NT2/D1 (cell line): ENCODE measurements around the gene GPR39.
A peak's percentile ranks its signal among the peaks of the same experiment; 100 is the strongest.

Experiments
- DNase-seq: peaks from one replicate; pipeline ENCODE4 v3.0.0-alpha.2; 2011; ENCODE audit warnings: low read depth, low spot score
- H3K27me3 ChIP-seq: 2 replicates; pipeline ENCODE4 v1.6.0; 2011; ENCODE audit warnings: mild to moderate bottlenecking; ENCODE audit not compliant: insufficient read length, insufficient read depth
- H3K36me3 ChIP-seq: 2 replicates; pipeline ENCODE4 v1.6.1; 2011; ENCODE audit warnings: mild to moderate bottlenecking, low read length, mixed read lengths; ENCODE audit not compliant: insufficient read depth, insufficient read length
- H3K4me1 ChIP-seq: 2 replicates; pipeline ENCODE4 v1.5.1; 2011; ENCODE audit not compliant: insufficient read depth, insufficient read length
- H3K4me3 ChIP-seq: 2 replicates; pipeline ENCODE4 v1.5.1; 2011; ENCODE audit warnings: low read depth; ENCODE audit not compliant: insufficient read length
- H3K9ac ChIP-seq: 2 replicates; pipeline ENCODE4 v1.6.0; 2011; ENCODE audit warnings: low read depth; ENCODE audit not compliant: insufficient read length
- H3K9me3 ChIP-seq: 2 replicates; pipeline ENCODE4 v1.5.1; 2011; ENCODE audit warnings: mild to moderate bottlenecking, low read length; ENCODE audit not compliant: insufficient read depth
- SUZ12 ChIP-seq: IDR thresholded peaks from 2 replicates; pipeline ENCODE4 v1.6.1; 2011; ENCODE audit not compliant: insufficient read length, insufficient read depth; ENCODE audit errors: extremely low read depth
- YY1 ChIP-seq: IDR thresholded peaks from 2 replicates; pipeline ENCODE4 v1.6.1; 2011; ENCODE audit not compliant: insufficient read length, insufficient read depth
- ZNF274 ChIP-seq: IDR thresholded peaks from 2 replicates; pipeline ENCODE4 v1.6.1; 2011; ENCODE audit warnings: mild to moderate bottlenecking, low read depth, low read length

The GPR39 gene

DNA sequence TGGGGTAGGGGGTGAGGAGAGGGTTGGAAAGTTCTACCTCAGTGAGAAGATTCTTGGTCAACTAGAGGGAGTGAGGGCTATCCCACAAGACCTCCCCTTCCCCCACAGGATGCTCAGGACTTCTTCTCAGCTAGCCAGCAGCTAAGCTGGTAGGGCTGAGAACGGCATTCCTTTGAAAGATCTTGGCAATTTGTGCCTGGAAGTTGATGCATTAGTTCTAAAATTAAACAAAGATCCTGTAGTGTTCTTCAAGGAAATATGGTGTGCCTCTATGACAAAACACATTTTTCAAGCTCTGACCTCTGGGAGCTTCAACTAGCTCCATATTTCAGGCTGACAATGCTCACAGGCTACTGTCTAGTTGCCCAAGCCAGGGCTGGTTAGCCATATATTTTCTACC, 251.1 kb downstream of the GPR39 start:
- no peak overlapping the region for H3K4me3 ChIP-seq
- TF ChIP-seq ZNF274: no peak
- no peak for TF ChIP-seq SUZ12
- no peak for TF ChIP-seq YY1
- H3K4me1 ChIP-seq: no peaks in the 10 kb centered on the region
- peaks cover 7% of the 10 kb centered on the region for H3K27me3 ChIP-seq
- no peak overlapping the region for H3K9ac ChIP-seq
- no peaks in the 10 kb centered on the region for H3K9me3 ChIP-seq
- H3K36me3 ChIP-seq: peaks cover 49% of the 10 kb centered on the region
- no peak for DNase-seq

DNA sequence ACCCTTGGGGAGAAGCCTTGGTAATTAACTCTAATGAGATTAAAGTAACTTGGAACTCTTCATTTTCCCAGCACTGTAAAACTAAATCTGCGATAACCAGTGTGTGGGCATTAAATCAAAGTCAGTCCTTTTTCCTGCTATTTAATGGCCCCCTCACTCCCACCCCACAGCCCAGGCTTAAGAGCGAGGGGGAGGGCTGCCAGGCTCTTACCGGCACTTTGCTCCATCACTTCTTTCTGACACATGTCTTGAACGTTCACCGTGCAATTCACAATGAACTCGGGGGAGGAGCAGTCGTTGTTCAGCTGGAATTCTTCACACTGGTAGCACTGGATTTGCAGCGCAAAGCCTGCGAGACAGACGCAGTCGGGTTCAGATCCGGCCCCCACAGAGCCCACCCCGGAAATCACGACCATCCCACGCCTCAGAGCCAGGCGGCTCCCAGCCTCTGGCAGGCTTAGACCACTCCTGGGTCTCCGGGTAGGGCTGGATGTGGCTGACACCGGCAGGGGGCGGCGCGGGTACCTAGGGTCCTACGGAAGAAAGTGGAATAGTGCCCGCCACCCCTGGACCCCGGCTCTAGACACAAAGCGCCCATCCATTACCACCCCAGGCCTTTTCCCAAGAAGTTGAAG, 251.7 kb downstream of the GPR39 start:
- Histone ChIP-seq H3K27me3 (peaks cover 7% of the 10 kb centered on the region), H3K4me1 (no peaks in the 10 kb centered on the region), H3K36me3 (peaks cover 46% of the 10 kb centered on the region), H3K9ac (peak overlapping the region; percentile 6), H3K9me3 (no peaks in the 10 kb centered on the region), H3K4me3 (peak overlapping the region; percentile 90)
- DNase-seq: no peak
- TF ChIP-seq YY1 (no peak), SUZ12 (no peak), ZNF274 (no peak)

DNA sequence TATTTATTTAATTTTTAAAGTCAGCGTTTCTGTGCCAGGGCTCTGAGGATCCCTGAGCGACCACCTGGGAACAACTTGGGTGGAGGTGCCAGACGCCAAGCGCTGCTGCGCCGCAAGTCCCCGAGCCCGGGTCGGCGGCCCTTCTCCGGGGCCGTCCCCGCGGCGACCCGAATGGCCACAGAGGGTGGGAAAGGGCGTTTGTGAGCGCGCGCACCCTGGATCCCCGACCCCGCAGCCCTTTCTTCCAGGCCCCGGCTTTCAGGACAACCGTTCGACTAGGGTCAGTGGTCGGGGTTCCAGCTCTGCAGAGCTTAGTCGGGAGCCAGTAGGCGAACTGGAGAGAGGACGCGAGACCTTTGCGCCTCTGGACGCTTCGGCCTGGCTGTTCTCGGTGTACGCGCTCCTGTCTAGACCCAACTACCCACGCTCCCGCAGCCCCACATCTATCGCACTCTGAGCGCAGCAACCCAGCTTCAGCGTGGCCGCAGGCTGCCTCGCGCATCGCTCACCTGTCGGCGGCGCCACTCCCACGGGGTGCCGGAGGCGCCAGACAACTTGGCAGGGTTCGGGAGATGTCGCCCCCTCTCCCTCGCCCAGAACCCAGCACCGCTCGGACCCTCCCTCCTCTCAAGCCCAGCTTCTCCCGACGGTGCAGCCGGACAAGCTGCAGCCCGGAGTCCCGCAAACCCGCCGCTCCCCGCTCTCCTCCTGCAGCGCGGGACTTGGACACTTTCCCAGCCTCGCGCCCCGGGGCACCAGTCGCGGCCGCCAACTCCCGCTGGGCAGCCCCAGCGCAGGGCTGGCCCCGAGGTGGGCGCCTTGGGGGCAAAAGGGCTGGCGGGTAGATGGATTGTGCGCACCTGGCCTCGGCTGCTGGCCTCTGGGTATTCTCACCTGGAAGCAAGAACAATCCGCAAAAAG, 252.6 kb downstream of the GPR39 start:
- H3K4me1 ChIP-seq: no peaks in the 10 kb centered on the region
- peak overlapping the region; percentile 90 for H3K4me3 ChIP-seq
- DNase-seq: no peak
- no peaks in the 10 kb centered on the region for H3K9me3 ChIP-seq
- TF ChIP-seq ZNF274: no peak
- no peak for TF ChIP-seq YY1
- TF ChIP-seq SUZ12: no peak
- H3K36me3 ChIP-seq: peaks cover 41% of the 10 kb centered on the region
- H3K27me3 ChIP-seq: peaks cover 7% of the 10 kb centered on the region
- H3K9ac ChIP-seq: peak overlapping the region; percentile 95

DNA sequence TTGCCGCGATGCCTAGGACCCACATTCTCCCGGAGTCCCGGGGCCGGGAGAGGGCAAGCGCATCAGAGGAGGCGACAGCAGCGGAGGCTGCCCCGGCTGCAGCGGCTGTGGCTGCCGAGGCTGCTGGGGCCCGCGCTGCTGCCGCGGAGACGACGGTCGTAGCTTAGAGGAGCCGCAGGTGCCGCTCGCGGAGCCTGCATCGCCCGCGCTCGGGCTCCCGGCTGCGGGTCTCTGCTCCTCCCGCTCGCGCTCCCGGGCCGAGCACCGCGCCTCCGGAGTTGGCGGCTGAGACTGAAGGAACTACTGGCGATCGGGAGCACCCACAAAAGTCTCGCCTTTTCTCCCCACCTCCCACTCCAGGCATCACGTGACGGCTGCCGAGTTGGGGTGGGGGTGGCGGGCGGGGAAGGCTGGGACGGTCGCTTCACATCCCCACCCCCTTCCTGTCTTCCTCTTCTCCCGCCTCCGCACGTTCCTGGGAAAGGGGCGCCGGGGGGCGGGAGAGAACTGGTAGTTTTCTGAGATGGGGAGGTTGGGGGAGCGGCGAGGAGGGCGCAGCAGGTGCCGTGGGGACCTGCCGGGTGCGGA, 253.4 kb downstream of the GPR39 start, which contains the start of gene LYPD1:
Gene LYPD1 (minus strand): TSS at position 298 of the 588 bp plus-strand sequence. CDS start 273 bp downstream, at position 25.
- H3K4me3 ChIP-seq: peak within 1 kb of the TSS; percentile 90
- no peak for DNase-seq
- no peaks in the 10 kb centered on the region for H3K9me3 ChIP-seq
- TF ChIP-seq YY1 (no peak), ZNF274 (no peak), SUZ12 (no peak)
- H3K27me3 ChIP-seq: peaks cover 7% of the 10 kb centered on the region
- no peaks in the 10 kb centered on the region for H3K4me1 ChIP-seq
- H3K9ac ChIP-seq: peak within 1 kb of the TSS; percentile 95
- peaks cover 35% of the 10 kb centered on the region for H3K36me3 ChIP-seq

DNA sequence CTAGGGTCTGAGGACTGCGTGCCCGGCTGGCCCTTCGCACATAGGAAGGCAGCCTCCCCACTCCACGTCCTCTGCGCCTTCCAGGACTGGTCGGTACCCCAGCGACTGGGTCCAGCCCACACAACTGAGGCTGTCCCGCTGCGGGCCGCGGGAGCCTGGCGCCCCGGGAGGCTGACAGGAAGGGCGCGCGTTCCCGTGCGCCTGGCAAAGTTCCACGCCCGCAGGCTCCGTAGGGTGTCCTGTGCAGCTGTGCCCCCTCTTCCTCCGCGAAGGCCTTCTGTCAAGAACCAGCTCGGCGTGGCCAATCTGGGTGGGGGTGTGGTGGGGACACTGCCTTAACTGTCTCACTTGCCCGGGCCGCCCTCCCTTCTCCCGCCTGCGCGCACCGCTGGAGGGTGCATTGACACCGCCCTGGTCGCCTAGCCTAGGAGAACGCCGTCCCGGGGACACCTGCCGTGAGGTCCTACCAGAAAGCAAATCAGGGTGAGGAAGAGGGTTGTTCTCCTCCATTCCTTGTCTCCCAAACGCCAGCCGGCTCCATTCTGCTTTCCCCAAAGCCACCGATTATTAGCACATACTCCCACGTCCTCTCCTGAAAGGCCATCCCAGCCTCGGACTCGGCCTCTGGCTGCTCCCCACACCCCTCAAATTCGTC, 254.0 kb downstream of the GPR39 start:
- no peaks in the 10 kb centered on the region for H3K9me3 ChIP-seq
- H3K36me3 ChIP-seq: peaks cover 29% of the 10 kb centered on the region
- TF ChIP-seq YY1 (no peak), SUZ12 (no peak), ZNF274 (no peak)
- peak overlapping the region; percentile 95 for H3K9ac ChIP-seq
- peaks cover 7% of the 10 kb centered on the region for H3K27me3 ChIP-seq
- peak overlapping the region; percentile 90 for H3K4me3 ChIP-seq
- no peaks in the 10 kb centered on the region for H3K4me1 ChIP-seq
- DNase-seq: no peak

DNA sequence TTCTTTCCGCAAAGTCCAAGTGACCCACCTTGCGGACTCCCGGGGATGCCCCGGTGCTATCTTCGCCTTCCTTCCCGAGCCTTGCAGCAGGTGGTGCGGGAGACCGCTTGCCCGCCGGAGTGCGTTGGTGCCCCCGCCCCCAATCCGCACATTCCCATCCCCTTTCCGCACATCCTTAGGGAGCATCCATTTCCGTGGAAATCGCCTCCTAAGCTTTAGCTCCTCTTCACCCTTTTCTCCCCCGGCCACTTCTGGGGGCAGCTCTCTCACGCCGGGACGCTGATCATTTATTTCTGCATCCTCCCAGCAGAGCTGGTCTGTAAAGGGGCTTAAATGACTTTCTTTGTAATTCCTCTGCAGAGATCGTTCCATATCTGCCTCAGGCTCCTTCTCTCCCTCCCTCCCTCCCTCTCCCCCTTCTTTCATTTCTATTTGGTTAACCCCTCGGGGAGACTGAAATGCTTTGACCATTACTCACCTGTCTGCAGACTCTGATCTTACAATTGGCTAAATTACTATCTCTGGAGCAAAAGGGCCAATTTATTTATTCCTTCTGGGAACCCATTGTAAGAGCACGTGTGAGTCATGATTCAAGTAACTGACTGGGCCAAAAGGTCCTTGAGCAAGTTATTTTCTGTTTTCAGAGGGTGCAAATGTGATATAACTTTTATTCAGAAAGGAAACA, 254.7 kb downstream of the GPR39 start:
- Histone ChIP-seq H3K27me3 (peaks cover 7% of the 10 kb centered on the region), H3K4me3 (peak overlapping the region; percentile 90), H3K9ac (peak overlapping the region; percentile 95), H3K36me3 (peaks cover 22% of the 10 kb centered on the region), H3K4me1 (no peaks in the 10 kb centered on the region), H3K9me3 (no peaks in the 10 kb centered on the region)
- peak; percentile 80 for DNase-seq
- TF ChIP-seq SUZ12: no peak
- peak; percentile 19 for TF ChIP-seq YY1
